MM.1S (cell line): ENCODE measurements around the gene WNT10A.

Source experiments
- CTCF ChIP-seq: fragments of 300-600 bp; sonication (generic); IDR thresholded peaks from 2 replicates; pipeline ENCODE4 v1.5.1; 2016; ENCODE audit warnings: antibody characterized with exemption, low read length, mixed read lengths
- EZH2 ChIP-seq: fragments of 300-600 bp; sonication (generic); optimal IDR thresholded peaks from 2 replicates; pipeline ENCODE3; 2017; ENCODE audit warnings: low read depth, mild to moderate bottlenecking, antibody characterized with exemption, low read length, mixed read lengths
- EZH2phosphoT487 ChIP-seq: fragments of 300-600 bp; sonication (generic); IDR thresholded peaks from 2 replicates; pipeline ENCODE4 v1.6.1; 2018; ENCODE audit warnings: antibody characterized with exemption, low read length

- TF ChIP-seq CTCF, result no peak
- no peak for TF ChIP-seq EZH2
- no peak for TF ChIP-seq EZH2phosphoT487
Measured at GRCh38 chr2:218851286-218851685, 29.4 kb upstream of the WNT10A start.
